Fibroblast of lung (primary cell): ENCODE data around the gene SCGB1C2. TPM values are rescaled to one million over a fixed set of nuclear protein-coding genes. Genes with fewer than 3 reads are reported as not detected.

Experiments used
- DNase-seq, 2 donors: peaks; one replicate each; pipeline versions ENCODE4 v3.0.0 to v3.0.0-alpha.2; 2010; ENCODE audit warnings: low read depth in 2 of 2
- H2AFZ ChIP-seq: 2 replicates; pipeline ENCODE4 v1.5.1; 2012; ENCODE audit warnings: low read length, control low read depth, inconsistent platforms
- H3K27ac ChIP-seq: 2 replicates; pipeline ENCODE4 v1.5.1; 2011; ENCODE audit warnings: low read length, control low read depth; ENCODE audit not compliant: insufficient read depth
- H3K27me3 ChIP-seq: 2 replicates; pipeline ENCODE4 v1.5.1; 2011; ENCODE audit warnings: mild to moderate bottlenecking, low read length; ENCODE audit not compliant: control insufficient read depth, insufficient read depth
- H3K36me3 ChIP-seq: 2 replicates; pipeline ENCODE4 v1.5.1; 2011; ENCODE audit warnings: low read length; ENCODE audit not compliant: control insufficient read depth, insufficient read depth
- H3K4me1 ChIP-seq: 2 replicates; pipeline ENCODE4 v1.5.1; 2011; ENCODE audit warnings: low read length; ENCODE audit not compliant: control insufficient read depth, insufficient read depth; ENCODE audit errors: extremely low read depth
- H3K4me2 ChIP-seq: 2 replicates; pipeline ENCODE4 v1.5.1; 2011; ENCODE audit warnings: low read length, control low read depth; ENCODE audit not compliant: insufficient read depth; ENCODE audit errors: extremely low read depth
- H3K4me3 ChIP-seq, 4 experiments: fragments of 200-600 bp in 1 of 4; sonication (generic) in 1 of 4; replicated peaks in 1 of 4; 2 replicates each; pipeline ENCODE4 v1.5.1; 2011 to 2016; ENCODE audit warnings: low read length in 4 of 4, low read depth in 3 of 4, mild to moderate bottlenecking in 3 of 4, control low read depth in 2 of 4, inconsistent platforms in 1 of 4, mixed read lengths in 1 of 4; ENCODE audit not compliant: insufficient read depth in 1 of 4; ENCODE audit errors: control extremely low read depth in 1 of 4
- H3K79me2 ChIP-seq: 2 replicates; pipeline ENCODE4 v1.5.1; 2012; ENCODE audit warnings: mild to moderate bottlenecking, low read length, inconsistent platforms; ENCODE audit not compliant: control insufficient read depth, insufficient read depth
- H3K9ac ChIP-seq: 2 replicates; pipeline ENCODE4 v1.5.1; 2011; ENCODE audit warnings: mild to moderate bottlenecking, low read length, control low read depth; ENCODE audit not compliant: insufficient read depth
- H3K9me3 ChIP-seq: 2 replicates; pipeline ENCODE4 v1.5.1; 2012; ENCODE audit warnings: low read depth, low read length; ENCODE audit not compliant: control insufficient read depth, insufficient read depth
- H4K20me1 ChIP-seq: 2 replicates; pipeline ENCODE4 v1.5.1; 2011; ENCODE audit warnings: low read length; ENCODE audit not compliant: control insufficient read depth, insufficient read depth; ENCODE audit errors: extremely low read depth
- CTCF ChIP-seq, 2 donors: IDR thresholded peaks in 1 of 2; conservative IDR thresholded peaks in 1 of 2; 1 replicate in 1 of 2; 2 replicates in 1 of 2; pipeline ENCODE4 v1.5.1; 2011 to 2012; ENCODE audit warnings: low read length in 2 of 2, control low read depth in 1 of 2, inconsistent platforms in 1 of 2, low read depth in 1 of 2, mild to moderate bottlenecking in 1 of 2
- EZH2 ChIP-seq: IDR thresholded peaks from 2 replicates; pipeline ENCODE4 v1.5.1; 2012; ENCODE audit warnings: low read length, control low read depth, mild to moderate bottlenecking; ENCODE audit errors: missing control alignments
- polyA plus RNA-seq, 2 donors: library from polyadenylated mRNA; depleted of rRNA in 1 of 2; stranded (reverse) in 1 of 2; unstranded in 1 of 2; fragments of >200 nt; gene quantifications; 2 replicates each; pipeline ENCODE4 v1.2.1, GENCODE V29; 2011 to 2012; ENCODE audit warnings: missing spikeins in 1 of 2
- total RNA-seq: library from RNA; depleted of rRNA; stranded (reverse); fragments of >200 nt; gene quantifications from 2 replicates; pipeline ENCODE4 v1.2.1, GENCODE V29; 2014

Gene SCGB1C2
- total and polyA plus RNA-seq, 2 donors (not counting 1 experiment from before 2014, with no cell fraction given), result not detected

GRCh38 chr17:170130-170670, 32.8 kb downstream of the SCGB1C2 start:
- Histone ChIP-seq H3K36me3 (no peaks in the 10 kb centered on the region), H3K4me2 (no peak overlapping the region)
- no peak for TF ChIP-seq CTCF (conservative IDR thresholded peaks at IDR 0.05 in 1 of 2, IDR thresholded peaks at IDR 0.05 in 1 of 2; ENCODE audit: low read depth in 1 of 2, low read length in 2 of 2)
- TF ChIP-seq EZH2, result no peak

GRCh38 chr17:171871-172270, 34.5 kb downstream of the SCGB1C2 start:
- DNase-seq, result no peak
- Histone ChIP-seq H3K36me3 (no peaks in the 10 kb centered on the region), H3K9ac (no peak overlapping the region), H4K20me1 (no peaks in the 10 kb centered on the region), H3K9me3 (no peaks in the 10 kb centered on the region), H3K4me2 (no peak overlapping the region), H3K79me2 (no peaks in the 10 kb centered on the region), H3K27me3 (no peaks in the 10 kb centered on the region), H2AFZ (no peak overlapping the region), H3K27ac (no peak overlapping the region), H3K4me1 (no peaks in the 10 kb centered on the region), H3K4me3 (no peak overlapping the region)
- TF ChIP-seq CTCF (conservative IDR thresholded peaks at IDR 0.05 in 1 of 2, IDR thresholded peaks at IDR 0.05 in 1 of 2; ENCODE audit: low read depth in 1 of 2, low read length in 2 of 2) (no peak), EZH2 (no peak)

More at GRCh38 chr17:170130-170670, 32.8 kb downstream of the SCGB1C2 start:
- no peak overlapping the region for H3K9ac ChIP-seq
- H2AFZ ChIP-seq, result no peak overlapping the region
- no peak for DNase-seq
- no peaks in the 10 kb centered on the region for H3K27me3 ChIP-seq
- H4K20me1 ChIP-seq, result no peaks in the 10 kb centered on the region
- no peaks in the 10 kb centered on the region for H3K79me2 ChIP-seq
- H3K4me1 ChIP-seq, result no peaks in the 10 kb centered on the region
- no peaks in the 10 kb centered on the region for H3K9me3 ChIP-seq
- no peak overlapping the region for H3K4me3 ChIP-seq
- H3K27ac ChIP-seq, result no peak overlapping the region

GRCh38 chr17:172401-172800, 35.0 kb downstream of the SCGB1C2 start:
- H2AFZ ChIP-seq, result no peak overlapping the region
- no peak overlapping the region for H3K27ac ChIP-seq
- no peaks in the 10 kb centered on the region for H3K27me3 ChIP-seq
- H3K79me2 ChIP-seq, result no peaks in the 10 kb centered on the region
- H3K4me2 ChIP-seq, result no peak overlapping the region
- no peaks in the 10 kb centered on the region for H3K4me1 ChIP-seq
- no peaks in the 10 kb centered on the region for H4K20me1 ChIP-seq
- no peak for DNase-seq
- no peak overlapping the region for H3K9ac ChIP-seq
- no peaks in the 10 kb centered on the region for H3K36me3 ChIP-seq
- H3K9me3 ChIP-seq, result no peaks in the 10 kb centered on the region
- H3K4me3 ChIP-seq, result no peak overlapping the region
- TF ChIP-seq CTCF (conservative IDR thresholded peaks at IDR 0.05 in 1 of 2, IDR thresholded peaks at IDR 0.05 in 1 of 2; ENCODE audit: low read depth in 1 of 2, low read length in 2 of 2) (no peak), EZH2 (no peak)
